ENCODE results near the gene USH2A. TPM values are rescaled to one million over a fixed set of nuclear protein-coding genes. Genes with fewer than 3 reads are reported as not detected.

USH2A gene
- total RNA-seq, 2 experiments from 2014 or later = not detected

- H3K27me3 ChIP-seq (ENCODE audit: control insufficient read depth in 1 of 2, insufficient read depth in 2 of 2, low read length in 2 of 2) = no peaks in the 10 kb centered on the region
- H3K4me1 ChIP-seq (ENCODE audit: insufficient read depth, low read length) = no peaks in the 10 kb centered on the region
- no peak for TF ChIP-seq CTCF (IDR thresholded peaks at IDR 0.05)
- Mint-ChIP-seq H3K27me3 (no peaks in the 10 kb centered on the region), H3K4me3 (no peak overlapping the region), H3K27ac (no peak overlapping the region), H3K9me3 (peaks cover 2% of the 10 kb centered on the region), H3K36me3 (ENCODE audit: low read depth) (no peaks in the 10 kb centered on the region), H3K4me1 (ENCODE audit: low read depth) (no peaks in the 10 kb centered on the region)
- ChIA-PET CTCF (interaction anchor here (0.6 kb wide), 1 partner anchor 34 kb away, joined by 5 read pairs; no protein-coding TSS in a partner anchor), POLR2A (no interaction called here)
- no peak overlapping the region for H3K27ac ChIP-seq (ENCODE audit: low read depth in 1 of 2, low read length in 2 of 2)
- DNase-seq = no peak
- no peak overlapping the region for H3K4me3 ChIP-seq (ENCODE audit: low read length)
- intact Hi-C loops (cut with DNase I, micrococcal nuclease) = no loop called here
- ATAC-seq (ENCODE audit: poor library complexity) = no peak
- H3K9me3 ChIP-seq (ENCODE audit: control insufficient read depth in 1 of 2, insufficient read depth in 1 of 2, low read length in 2 of 2) = no peaks in the 10 kb centered on the region
- no peaks in the 10 kb centered on the region for H3K36me3 ChIP-seq (ENCODE audit: insufficient read depth, low read length)
Observed at GRCh38 chr1:215868500-215868899, 554.7 kb downstream of the USH2A start.

GRCh38 chr1:215865060-215865459 lies 558.2 kb downstream of the USH2A start:
- Histone ChIP-seq H3K36me3 (ENCODE audit: insufficient read depth, low read length) (no peaks in the 10 kb centered on the region), H3K27ac (ENCODE audit: low read depth in 1 of 2, low read length in 2 of 2) (no peak overlapping the region), H3K4me1 (ENCODE audit: insufficient read depth, low read length) (no peaks in the 10 kb centered on the region), H3K4me3 (ENCODE audit: low read length) (no peak overlapping the region), H3K27me3 (ENCODE audit: control insufficient read depth in 1 of 2, insufficient read depth in 2 of 2, low read length in 2 of 2) (no peaks in the 10 kb centered on the region), H3K9me3 (ENCODE audit: control insufficient read depth in 1 of 2, insufficient read depth in 1 of 2, low read length in 2 of 2) (no peaks in the 10 kb centered on the region)
- Mint-ChIP-seq H3K27me3 (no peaks in the 10 kb centered on the region), H3K9me3 (peaks cover 10% of the 10 kb centered on the region), H3K4me3 (no peak overlapping the region), H3K4me1 (ENCODE audit: low read depth) (no peaks in the 10 kb centered on the region), H3K36me3 (ENCODE audit: low read depth) (no peaks in the 10 kb centered on the region), H3K27ac (no peak overlapping the region)
- ChIA-PET CTCF (no interaction called here), POLR2A (no interaction called here)
- TF ChIP-seq CTCF (IDR thresholded peaks at IDR 0.05) = no peak
- DNase-seq = no peak
- intact Hi-C loops (cut with DNase I, micrococcal nuclease) = no loop called here
- ATAC-seq (ENCODE audit: poor library complexity) = no peak

- Histone ChIP-seq H3K4me3 (ENCODE audit: low read length) (no peak overlapping the region), H3K27ac (ENCODE audit: low read depth in 1 of 2, low read length in 2 of 2) (no peak overlapping the region), H3K27me3 (ENCODE audit: control insufficient read depth in 1 of 2, insufficient read depth in 2 of 2, low read length in 2 of 2) (no peaks in the 10 kb centered on the region), H3K9me3 (ENCODE audit: control insufficient read depth in 1 of 2, insufficient read depth in 1 of 2, low read length in 2 of 2) (no peaks in the 10 kb centered on the region), H3K4me1 (ENCODE audit: insufficient read depth, low read length) (no peaks in the 10 kb centered on the region), H3K36me3 (ENCODE audit: insufficient read depth, low read length) (no peaks in the 10 kb centered on the region)
- no peak overlapping the region for H3K27ac Mint-ChIP-seq
- ATAC-seq (ENCODE audit: poor library complexity) (no peak), DNase-seq (no peak)
- H3K9me3 Mint-ChIP-seq = peaks cover 12% of the 10 kb centered on the region
- no peaks in the 10 kb centered on the region for H3K36me3 Mint-ChIP-seq (ENCODE audit: low read depth)
- CTCF ChIA-PET = no interaction called here
- intact Hi-C loops (cut with DNase I, micrococcal nuclease) = no loop called here
- H3K4me3 Mint-ChIP-seq = no peak overlapping the region
- TF ChIP-seq CTCF (IDR thresholded peaks at IDR 0.05) = no peak
- no peaks in the 10 kb centered on the region for H3K27me3 Mint-ChIP-seq
- POLR2A ChIA-PET = no interaction called here
- no peaks in the 10 kb centered on the region for H3K4me1 Mint-ChIP-seq (ENCODE audit: low read depth)
Observed at GRCh38 chr1:215863796-215864195, 559.5 kb downstream of the USH2A start.
